ENCODE results near the gene IFT122. TPM values are rescaled to one million over a fixed set of nuclear protein-coding genes. Genes with fewer than 3 reads are reported as not detected.

IFT122 gene
- total RNA-seq, 1 experiment from 2014 or later, result 35.5 TPM

DNA sequence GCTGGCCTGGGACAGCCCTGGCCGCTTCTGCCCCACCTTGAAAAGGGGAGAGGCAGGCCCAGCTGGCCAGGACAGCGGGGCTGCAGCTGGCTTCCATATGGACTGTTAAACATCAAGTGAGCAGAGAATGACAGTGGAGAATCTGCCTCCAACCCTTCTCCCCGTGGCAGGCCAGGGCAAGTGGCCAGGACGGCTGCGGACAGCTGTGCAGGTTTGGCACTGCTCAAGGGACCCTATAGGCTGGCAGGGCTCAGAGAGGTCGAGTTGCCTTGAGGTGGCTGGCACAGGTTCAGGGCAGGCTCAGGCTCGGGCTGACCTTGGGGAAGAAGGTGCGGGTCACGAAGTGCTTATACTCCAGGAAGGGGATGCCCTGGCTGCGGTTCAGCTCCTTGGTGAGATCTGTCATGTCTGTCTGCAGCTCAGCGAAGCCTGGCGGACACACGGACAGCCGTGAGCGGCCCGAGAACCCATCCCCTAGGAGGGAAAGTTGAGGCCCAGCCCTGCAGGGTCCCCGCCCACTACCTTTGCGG is 127.2 kb downstream of the IFT122 start:
- Mint-ChIP-seq H3K4me3 (ENCODE audit: low read depth, unreplicated experiment) (no peak overlapping the region), H3K27me3 (ENCODE audit: unreplicated experiment) (no peaks in the 10 kb centered on the region), H3K36me3 (ENCODE audit: insufficient read depth, unreplicated experiment) (no peaks in the 10 kb centered on the region), H3K4me1 (ENCODE audit: low read depth, unreplicated experiment) (no peaks in the 10 kb centered on the region), H3K9me3 (ENCODE audit: low read depth, unreplicated experiment) (no peaks in the 10 kb centered on the region), H3K27ac (ENCODE audit: unreplicated experiment) (no peak overlapping the region)
- no peak for DNase-seq
- CTCF ChIA-PET, result no interaction called here
- no TSS peak for BruUV-seq (replicated peaks)
- TF ChIP-seq, protein P1, sequence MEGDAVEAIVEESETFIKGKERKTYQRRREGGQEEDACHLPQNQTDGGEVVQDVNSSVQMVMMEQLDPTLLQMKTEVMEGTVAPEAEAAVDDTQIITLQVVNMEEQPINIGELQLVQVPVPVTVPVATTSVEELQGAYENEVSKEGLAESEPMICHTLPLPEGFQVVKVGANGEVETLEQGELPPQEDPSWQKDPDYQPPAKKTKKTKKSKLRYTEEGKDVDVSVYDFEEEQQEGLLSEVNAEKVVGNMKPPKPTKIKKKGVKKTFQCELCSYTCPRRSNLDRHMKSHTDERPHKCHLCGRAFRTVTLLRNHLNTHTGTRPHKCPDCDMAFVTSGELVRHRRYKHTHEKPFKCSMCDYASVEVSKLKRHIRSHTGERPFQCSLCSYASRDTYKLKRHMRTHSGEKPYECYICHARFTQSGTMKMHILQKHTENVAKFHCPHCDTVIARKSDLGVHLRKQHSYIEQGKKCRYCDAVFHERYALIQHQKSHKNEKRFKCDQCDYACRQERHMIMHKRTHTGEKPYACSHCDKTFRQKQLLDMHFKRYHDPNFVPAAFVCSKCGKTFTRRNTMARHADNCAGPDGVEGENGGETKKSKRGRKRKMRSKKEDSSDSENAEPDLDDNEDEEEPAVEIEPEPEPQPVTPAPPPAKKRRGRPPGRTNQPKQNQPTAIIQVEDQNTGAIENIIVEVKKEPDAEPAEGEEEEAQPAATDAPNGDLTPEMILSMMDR (IDR thresholded peaks at IDR 0.05; ENCODE audit: unreplicated experiment), result no peak
- intact Hi-C loops (cut with micrococcal nuclease; ENCODE audit: unreplicated experiment), result no loop called here

DNA sequence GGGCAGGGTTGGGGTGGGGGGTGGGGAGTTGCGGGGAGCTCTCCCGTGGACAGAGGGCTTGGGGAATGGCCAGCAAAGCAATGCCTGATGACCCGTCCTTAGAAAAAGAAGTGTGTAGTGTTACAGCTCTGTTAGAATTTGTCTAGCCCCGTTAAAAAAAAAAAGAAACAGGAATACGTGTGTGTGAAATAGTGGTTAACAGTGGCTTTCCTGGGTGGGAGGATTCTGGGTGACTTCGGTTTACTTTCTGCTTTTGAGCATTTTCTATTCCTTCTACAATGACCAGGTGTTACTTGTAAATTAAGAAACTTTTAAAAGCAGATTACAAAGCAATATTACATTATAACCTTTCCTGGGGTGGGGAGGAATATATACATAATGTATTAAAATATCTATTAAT is 127.9 kb downstream of the IFT122 start:
- Mint-ChIP-seq H3K27ac (ENCODE audit: unreplicated experiment) (no peak overlapping the region), H3K36me3 (ENCODE audit: insufficient read depth, unreplicated experiment) (no peaks in the 10 kb centered on the region), H3K9me3 (ENCODE audit: low read depth, unreplicated experiment) (no peaks in the 10 kb centered on the region), H3K27me3 (ENCODE audit: unreplicated experiment) (no peaks in the 10 kb centered on the region), H3K4me3 (ENCODE audit: low read depth, unreplicated experiment) (no peak overlapping the region), H3K4me1 (ENCODE audit: low read depth, unreplicated experiment) (no peaks in the 10 kb centered on the region)
- no peak for DNase-seq
- intact Hi-C loops (cut with micrococcal nuclease; ENCODE audit: unreplicated experiment), result no loop called here
- BruUV-seq (replicated peaks), result no TSS peak
- CTCF ChIA-PET, result interaction anchor here (0.6 kb wide), 1 partner anchor 33 kb away, joined by 4 read pairs; no protein-coding TSS in a partner anchor
- TF ChIP-seq, protein P1 (IDR thresholded peaks at IDR 0.05; ENCODE audit: unreplicated experiment), result no peak

DNA sequence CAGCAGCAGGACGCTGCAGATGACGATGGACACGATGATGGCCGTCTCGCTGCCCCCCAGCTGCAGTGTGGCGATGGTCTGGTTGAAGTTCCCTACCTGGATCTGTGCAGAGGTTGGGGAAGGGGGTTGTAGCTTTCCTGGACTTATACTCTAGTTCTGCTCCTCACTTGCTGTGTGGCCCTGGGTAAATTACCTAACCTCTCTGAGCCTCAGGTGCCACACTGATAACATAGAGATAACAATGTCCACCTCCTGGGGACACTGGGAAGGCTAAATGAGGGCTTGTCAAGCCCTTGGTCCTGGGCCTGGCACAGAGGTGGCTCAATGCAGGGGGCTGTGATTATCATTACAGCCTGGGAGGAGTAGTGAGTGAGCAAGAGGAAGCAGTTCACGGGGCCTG is 129.8 kb downstream of the IFT122 start:
- no TSS peak for BruUV-seq (replicated peaks)
- no peaks in the 10 kb centered on the region for H3K9me3 Mint-ChIP-seq (ENCODE audit: low read depth, unreplicated experiment)
- H3K4me3 Mint-ChIP-seq (ENCODE audit: low read depth, unreplicated experiment), result no peak overlapping the region
- no peaks in the 10 kb centered on the region for H3K27me3 Mint-ChIP-seq (ENCODE audit: unreplicated experiment)
- no peaks in the 10 kb centered on the region for H3K36me3 Mint-ChIP-seq (ENCODE audit: insufficient read depth, unreplicated experiment)
- no peak for DNase-seq
- TF ChIP-seq, protein P1 (IDR thresholded peaks at IDR 0.05; ENCODE audit: unreplicated experiment), result no peak
- no peak overlapping the region for H3K27ac Mint-ChIP-seq (ENCODE audit: unreplicated experiment)
- intact Hi-C loops (cut with micrococcal nuclease; ENCODE audit: unreplicated experiment), result no loop called here
- CTCF ChIA-PET, result no interaction called here
- no peaks in the 10 kb centered on the region for H3K4me1 Mint-ChIP-seq (ENCODE audit: low read depth, unreplicated experiment)

Other genes starting within 250 kb of the IFT122 start
- gene COPG1, start 190.6 kb upstream of the IFT122 start, total RNA-seq (2022), result 295 and 302 TPM in 2 replicates
- gene HMCES, start 161.4 kb upstream of the IFT122 start, total RNA-seq (2022), result 67.1 and 83.6 TPM in 2 replicates
- gene EFCAB12, start 11.6 kb upstream of the IFT122 start, total RNA-seq (2022), result 0.42 and 0.54 TPM in 2 replicates
- gene MBD4, start 276 bp upstream of the IFT122 start, total RNA-seq (2022), result 49.8 and 52.3 TPM in 2 replicates
- not detected in 2 replicates for gene RHO, start 88.4 kb downstream of the IFT122 start, total RNA-seq (2022)
- gene H1-8, start 103.0 kb downstream of the IFT122 start, total RNA-seq (2022), result not detected in 2 replicates
- gene PLXND1, start 166.5 kb downstream of the IFT122 start, total RNA-seq (2022), result 16.3 and 22.0 TPM in 2 replicates

All from Calu3 (cell line).